HL-60 (cell line): ENCODE results near the gene NUDT2.

Experiments
- DNase-seq, 2 experiments: peaks; one replicate each; pipeline ENCODE4 v3.0.0-alpha.2; 2010 to 2020; ENCODE audit warnings: low read depth in 1 of 2, low spot score in 1 of 2
- H3K27ac ChIP-seq: fragments of 250-450 bp; sonication (Bioruptor Pico); replicated peaks from 2 replicates; pipeline ENCODE4 v1.5.1; 2020; ENCODE audit warnings: mild to moderate bottlenecking, moderate library complexity
- H3K27me3 ChIP-seq: fragments of 250-450 bp; sonication (Bioruptor Pico); 2 replicates; pipeline ENCODE4 v1.5.1; 2021; ENCODE audit warnings: mild to moderate bottlenecking, moderate library complexity; ENCODE audit not compliant: insufficient read depth, poor library complexity, severe bottlenecking
- H3K4me3 ChIP-seq: replicated peaks from 2 replicates; pipeline ENCODE4 v1.5.1; 2011; ENCODE audit warnings: mild to moderate bottlenecking, control low read depth, low read length; ENCODE audit not compliant: insufficient read depth
- GABPA ChIP-seq: IDR thresholded peaks from 2 replicates; pipeline ENCODE4 v1.6.1; 2012; ENCODE audit warnings: low read depth
- POLR2AphosphoS5 ChIP-seq: IDR thresholded peaks from 2 replicates; pipeline ENCODE4 v1.6.1; 2012; ENCODE audit warnings: low read depth
- SPI1 ChIP-seq: IDR thresholded peaks from 2 replicates; pipeline ENCODE4 v1.6.1; 2012; ENCODE audit warnings: low read depth, mild to moderate bottlenecking, borderline replicate concordance
- TF ChIP-seq, protein P1 (sequence below): IDR thresholded peaks from one replicate; pipeline ENCODE4 v1.5.1; 2011; ENCODE audit warnings: low read length, control low read depth, inconsistent platforms; ENCODE audit not compliant: insufficient read depth
- TF ChIP-seq, protein P2 (sequence below): IDR thresholded peaks from 2 replicates; pipeline ENCODE4 v1.6.1; 2012; ENCODE audit warnings: low read depth; ENCODE audit not compliant: insufficient replicate concordance

NUDT2 gene

GRCh38 chr9:34341659-34342295 lies 12.4 kb downstream of the NUDT2 start:
- H3K4me3 ChIP-seq: no peak overlapping the region
- no peak for DNase-seq
- no peak overlapping the region for H3K27ac ChIP-seq
- H3K27me3 ChIP-seq: no peaks in the 10 kb centered on the region
- TF ChIP-seq, protein P1, sequence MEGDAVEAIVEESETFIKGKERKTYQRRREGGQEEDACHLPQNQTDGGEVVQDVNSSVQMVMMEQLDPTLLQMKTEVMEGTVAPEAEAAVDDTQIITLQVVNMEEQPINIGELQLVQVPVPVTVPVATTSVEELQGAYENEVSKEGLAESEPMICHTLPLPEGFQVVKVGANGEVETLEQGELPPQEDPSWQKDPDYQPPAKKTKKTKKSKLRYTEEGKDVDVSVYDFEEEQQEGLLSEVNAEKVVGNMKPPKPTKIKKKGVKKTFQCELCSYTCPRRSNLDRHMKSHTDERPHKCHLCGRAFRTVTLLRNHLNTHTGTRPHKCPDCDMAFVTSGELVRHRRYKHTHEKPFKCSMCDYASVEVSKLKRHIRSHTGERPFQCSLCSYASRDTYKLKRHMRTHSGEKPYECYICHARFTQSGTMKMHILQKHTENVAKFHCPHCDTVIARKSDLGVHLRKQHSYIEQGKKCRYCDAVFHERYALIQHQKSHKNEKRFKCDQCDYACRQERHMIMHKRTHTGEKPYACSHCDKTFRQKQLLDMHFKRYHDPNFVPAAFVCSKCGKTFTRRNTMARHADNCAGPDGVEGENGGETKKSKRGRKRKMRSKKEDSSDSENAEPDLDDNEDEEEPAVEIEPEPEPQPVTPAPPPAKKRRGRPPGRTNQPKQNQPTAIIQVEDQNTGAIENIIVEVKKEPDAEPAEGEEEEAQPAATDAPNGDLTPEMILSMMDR: no peak
- TF ChIP-seq, protein P2, sequence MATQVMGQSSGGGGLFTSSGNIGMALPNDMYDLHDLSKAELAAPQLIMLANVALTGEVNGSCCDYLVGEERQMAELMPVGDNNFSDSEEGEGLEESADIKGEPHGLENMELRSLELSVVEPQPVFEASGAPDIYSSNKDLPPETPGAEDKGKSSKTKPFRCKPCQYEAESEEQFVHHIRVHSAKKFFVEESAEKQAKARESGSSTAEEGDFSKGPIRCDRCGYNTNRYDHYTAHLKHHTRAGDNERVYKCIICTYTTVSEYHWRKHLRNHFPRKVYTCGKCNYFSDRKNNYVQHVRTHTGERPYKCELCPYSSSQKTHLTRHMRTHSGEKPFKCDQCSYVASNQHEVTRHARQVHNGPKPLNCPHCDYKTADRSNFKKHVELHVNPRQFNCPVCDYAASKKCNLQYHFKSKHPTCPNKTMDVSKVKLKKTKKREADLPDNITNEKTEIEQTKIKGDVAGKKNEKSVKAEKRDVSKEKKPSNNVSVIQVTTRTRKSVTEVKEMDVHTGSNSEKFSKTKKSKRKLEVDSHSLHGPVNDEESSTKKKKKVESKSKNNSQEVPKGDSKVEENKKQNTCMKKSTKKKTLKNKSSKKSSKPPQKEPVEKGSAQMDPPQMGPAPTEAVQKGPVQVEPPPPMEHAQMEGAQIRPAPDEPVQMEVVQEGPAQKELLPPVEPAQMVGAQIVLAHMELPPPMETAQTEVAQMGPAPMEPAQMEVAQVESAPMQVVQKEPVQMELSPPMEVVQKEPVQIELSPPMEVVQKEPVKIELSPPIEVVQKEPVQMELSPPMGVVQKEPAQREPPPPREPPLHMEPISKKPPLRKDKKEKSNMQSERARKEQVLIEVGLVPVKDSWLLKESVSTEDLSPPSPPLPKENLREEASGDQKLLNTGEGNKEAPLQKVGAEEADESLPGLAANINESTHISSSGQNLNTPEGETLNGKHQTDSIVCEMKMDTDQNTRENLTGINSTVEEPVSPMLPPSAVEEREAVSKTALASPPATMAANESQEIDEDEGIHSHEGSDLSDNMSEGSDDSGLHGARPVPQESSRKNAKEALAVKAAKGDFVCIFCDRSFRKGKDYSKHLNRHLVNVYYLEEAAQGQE: no peak
- TF ChIP-seq SPI1 (no peak), POLR2AphosphoS5 (no peak), GABPA (no peak)

- Histone ChIP-seq H3K27me3 (no peaks in the 10 kb centered on the region), H3K27ac (no peak overlapping the region), H3K4me3 (no peak overlapping the region)
- TF ChIP-seq SPI1 (no peak), GABPA (no peak), POLR2AphosphoS5 (no peak)
- TF ChIP-seq, protein P2: no peak
- TF ChIP-seq, protein P1: no peak
- no peak for DNase-seq
Measured at GRCh38 chr9:34343090-34343489, 13.7 kb downstream of the NUDT2 start.

DNA sequence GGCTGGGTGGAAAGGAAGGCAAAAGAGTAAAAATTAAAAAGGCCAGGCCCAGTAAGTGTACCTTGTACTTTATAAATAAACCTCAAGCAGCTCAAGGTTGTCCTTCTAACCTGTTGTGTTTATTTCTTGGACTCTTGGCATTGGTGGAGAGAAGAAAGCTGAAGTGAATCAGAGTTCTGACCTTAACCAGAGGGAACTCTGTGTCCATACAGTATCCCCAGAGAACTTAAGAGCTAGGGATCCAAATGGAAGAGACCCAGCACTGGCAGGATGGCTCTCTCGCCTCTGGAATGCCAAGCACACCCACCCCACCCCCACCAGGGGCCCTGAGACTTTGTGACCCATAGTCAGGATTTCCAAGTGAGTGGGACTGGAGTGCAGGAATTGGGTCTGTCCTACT lies 14.2 kb downstream of the NUDT2 start:
- TF ChIP-seq, protein P1: no peak
- TF ChIP-seq POLR2AphosphoS5 (no peak), GABPA (no peak), SPI1 (no peak)
- TF ChIP-seq, protein P2: no peak
- Histone ChIP-seq H3K4me3 (no peak overlapping the region), H3K27ac (no peak overlapping the region), H3K27me3 (no peaks in the 10 kb centered on the region)
- no peak for DNase-seq
